Activated naive CD8-positive, alpha-beta T cell treated with anti-CD3 and anti-CD28 coated beads, Interleukin-2, amount 50 U/mL, for 24 hours (primary cell): ENCODE measurements around the gene BBIP1.

Source experiments
- ATAC-seq: fragments of 150-1000 bp; cut with Tn5 transposase; one replicate; pipeline ENCODE4 v1.10.0; 2021
- DNase-seq: peaks from one replicate; pipeline ENCODE4 v3.0.0; 2021
- H3K27ac Mint-ChIP-seq: one replicate; pipeline ENCODE4 v1.8.0; 2021; ENCODE audit warnings: mild to moderate bottlenecking, mixed read lengths
- H3K27me3 Mint-ChIP-seq: one replicate; pipeline ENCODE4 v1.8.0; 2021; ENCODE audit warnings: mixed read lengths
- H3K36me3 Mint-ChIP-seq: one replicate; pipeline ENCODE4 v1.8.0; 2021; ENCODE audit warnings: low read depth, mixed read lengths
- H3K4me1 Mint-ChIP-seq: one replicate; pipeline ENCODE4 v1.8.0; 2021; ENCODE audit warnings: mixed read lengths
- H3K4me3 Mint-ChIP-seq: one replicate; pipeline ENCODE4 v1.8.0; 2021; ENCODE audit warnings: mild to moderate bottlenecking, moderate library complexity, mixed read lengths
- H3K9me3 Mint-ChIP-seq: one replicate; pipeline ENCODE4 v1.8.0; 2021; ENCODE audit warnings: mixed read lengths

Gene BBIP1

DNA sequence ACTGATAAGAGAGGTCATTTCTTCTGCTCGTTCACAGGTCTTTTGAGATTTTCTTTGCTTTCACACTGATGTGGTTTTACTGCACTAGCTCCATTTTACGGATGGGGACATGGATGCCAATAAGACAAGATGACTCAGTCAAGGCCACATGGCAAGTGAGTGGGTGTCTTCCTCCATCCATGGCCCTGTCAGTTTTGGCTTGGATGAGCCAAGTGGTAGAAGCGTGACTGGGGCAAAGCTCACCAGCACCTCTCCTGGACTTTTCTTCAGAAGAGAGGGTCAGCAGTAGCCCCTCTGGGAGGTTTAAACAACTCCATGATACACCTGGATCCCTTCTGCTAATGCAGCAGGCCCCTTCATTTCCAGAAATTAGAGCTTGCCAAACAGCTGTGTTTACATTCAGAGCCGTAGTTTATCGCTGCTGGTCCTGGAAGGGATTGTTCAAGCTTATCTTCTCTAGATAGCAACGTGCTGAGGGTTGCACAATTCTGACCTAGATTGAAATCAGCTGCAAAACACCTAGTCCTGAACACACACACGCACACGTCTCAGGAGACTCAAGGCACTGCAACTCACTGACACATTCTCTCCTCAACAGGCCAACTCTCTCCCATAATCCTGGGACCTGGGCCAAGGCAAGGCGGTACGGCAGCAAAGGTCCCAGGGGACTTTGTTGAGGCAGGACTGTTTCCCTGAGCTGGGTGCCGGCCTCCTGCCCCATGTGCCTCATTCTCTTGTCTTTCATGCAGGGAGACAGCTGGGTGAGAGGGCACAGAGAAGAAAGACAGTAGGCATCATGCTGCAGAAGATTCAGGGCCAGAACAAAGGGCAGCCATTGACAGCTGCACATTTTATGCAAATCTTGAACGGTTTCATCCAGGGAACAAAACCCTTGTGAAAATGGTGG is 61.5 kb downstream of the BBIP1 start:
- peak overlapping the region; percentile 39 for H3K27ac Mint-ChIP-seq
- no peak overlapping the region for H3K4me3 Mint-ChIP-seq
- ATAC-seq (peak; percentile 27), DNase-seq (no peak)
- H3K36me3 Mint-ChIP-seq: peaks cover 2% of the 10 kb centered on the region
- no peaks in the 10 kb centered on the region for H3K27me3 Mint-ChIP-seq
- H3K9me3 Mint-ChIP-seq: peaks cover 5% of the 10 kb centered on the region
- peaks cover 82% of the 10 kb centered on the region for H3K4me1 Mint-ChIP-seq

DNA sequence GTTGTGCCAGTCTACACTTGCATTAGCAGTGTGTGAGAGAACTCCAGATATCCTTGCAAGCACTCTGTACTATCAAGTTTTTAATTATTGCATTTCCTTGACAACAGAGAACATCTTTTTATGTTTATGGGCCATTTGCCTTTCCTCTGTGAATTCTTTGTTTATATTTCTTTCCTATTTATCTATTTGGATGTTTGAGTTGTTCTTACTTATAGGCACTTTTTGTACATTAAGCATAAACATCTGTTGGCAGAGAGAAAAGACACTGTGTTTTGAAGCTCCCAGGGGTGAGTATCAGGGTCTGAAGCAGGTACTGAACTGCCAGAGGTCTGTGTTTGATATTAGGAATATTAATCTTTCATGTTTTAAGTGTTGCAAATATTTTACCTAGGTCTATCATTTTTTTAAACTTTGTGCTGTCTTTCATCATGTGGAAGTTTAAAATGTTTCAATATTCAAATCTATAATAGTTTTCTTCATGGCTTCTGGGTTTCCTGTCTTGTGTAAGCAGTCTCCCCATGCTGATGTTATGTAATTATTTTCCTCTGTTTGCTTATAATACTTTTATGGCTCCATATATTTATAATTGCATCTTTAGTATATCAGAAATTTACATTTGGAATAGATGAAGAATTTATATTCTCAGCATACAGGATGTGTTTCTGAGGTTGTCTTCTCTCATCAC is 64.9 kb downstream of the BBIP1 start:
- Mint-ChIP-seq H3K9me3 (peaks cover 5% of the 10 kb centered on the region), H3K27ac (no peak overlapping the region), H3K4me1 (peaks cover 78% of the 10 kb centered on the region), H3K4me3 (no peak overlapping the region), H3K36me3 (peaks cover 2% of the 10 kb centered on the region), H3K27me3 (no peaks in the 10 kb centered on the region)
- no peak for DNase-seq
- ATAC-seq: no peak

DNA sequence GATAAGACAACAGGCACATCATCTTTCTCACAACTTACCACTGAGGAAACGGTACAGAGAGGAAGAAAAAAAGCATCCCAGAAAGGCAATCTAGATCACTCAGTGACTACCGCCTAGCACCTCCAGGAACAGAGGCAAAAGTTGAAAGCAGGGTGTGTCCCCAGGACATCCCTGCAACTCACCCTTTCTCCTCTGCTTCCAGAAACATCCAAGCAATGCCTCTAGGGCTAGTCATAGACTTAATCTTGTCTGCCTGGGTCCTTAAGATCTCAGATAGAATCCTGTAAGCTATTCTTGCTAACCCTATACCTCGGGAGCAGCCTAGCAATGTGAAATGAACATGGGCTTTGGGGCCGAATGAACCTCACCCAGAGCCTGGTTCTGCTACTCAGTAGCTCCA is 66.0 kb downstream of the BBIP1 start:
- Mint-ChIP-seq H3K4me1 (peaks cover 75% of the 10 kb centered on the region), H3K36me3 (peaks cover 2% of the 10 kb centered on the region), H3K27me3 (no peaks in the 10 kb centered on the region), H3K4me3 (peak overlapping the region; percentile 60), H3K27ac (peak overlapping the region; percentile 76), H3K9me3 (peaks cover 5% of the 10 kb centered on the region)
- DNase-seq (no peak), ATAC-seq (no peak)

DNA sequence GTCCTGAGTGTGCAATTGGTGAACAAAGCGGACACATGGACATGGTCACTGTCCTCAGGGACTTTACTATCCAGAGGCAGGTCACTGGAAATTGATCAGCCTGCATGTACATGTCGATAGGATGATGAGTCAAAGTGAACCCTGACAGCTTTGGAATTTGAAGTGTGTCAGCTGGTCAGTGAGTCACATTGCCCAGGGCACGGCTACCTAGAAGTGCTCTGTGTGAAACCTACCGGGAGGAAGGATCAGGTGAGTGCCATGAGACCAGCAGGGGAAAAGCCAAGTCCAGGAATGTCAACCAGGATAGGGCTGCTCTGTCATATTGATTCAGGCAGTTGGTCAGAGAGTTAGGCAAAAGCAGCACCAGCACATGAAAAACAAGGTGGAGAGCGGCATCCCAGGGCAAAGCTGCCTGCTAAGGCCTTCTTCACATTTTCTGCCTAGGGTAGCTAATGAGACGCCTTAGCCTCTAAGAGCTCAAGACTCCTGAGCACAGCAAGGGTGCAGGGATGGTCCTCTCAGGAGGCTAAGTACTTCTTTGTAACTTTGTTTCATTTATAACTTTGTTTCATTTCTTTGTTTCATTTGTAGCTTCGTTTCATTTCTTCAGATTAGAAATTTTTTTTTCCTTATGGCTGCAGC is 66.6 kb downstream of the BBIP1 start:
- peaks cover 5% of the 10 kb centered on the region for H3K9me3 Mint-ChIP-seq
- peak; percentile 48 for DNase-seq
- peak overlapping the region; percentile 60 for H3K4me3 Mint-ChIP-seq
- ATAC-seq: peak; percentile 83
- peaks cover 2% of the 10 kb centered on the region for H3K36me3 Mint-ChIP-seq
- H3K27me3 Mint-ChIP-seq: no peaks in the 10 kb centered on the region
- H3K4me1 Mint-ChIP-seq: peaks cover 72% of the 10 kb centered on the region
- H3K27ac Mint-ChIP-seq: peak overlapping the region; percentile 76

DNA sequence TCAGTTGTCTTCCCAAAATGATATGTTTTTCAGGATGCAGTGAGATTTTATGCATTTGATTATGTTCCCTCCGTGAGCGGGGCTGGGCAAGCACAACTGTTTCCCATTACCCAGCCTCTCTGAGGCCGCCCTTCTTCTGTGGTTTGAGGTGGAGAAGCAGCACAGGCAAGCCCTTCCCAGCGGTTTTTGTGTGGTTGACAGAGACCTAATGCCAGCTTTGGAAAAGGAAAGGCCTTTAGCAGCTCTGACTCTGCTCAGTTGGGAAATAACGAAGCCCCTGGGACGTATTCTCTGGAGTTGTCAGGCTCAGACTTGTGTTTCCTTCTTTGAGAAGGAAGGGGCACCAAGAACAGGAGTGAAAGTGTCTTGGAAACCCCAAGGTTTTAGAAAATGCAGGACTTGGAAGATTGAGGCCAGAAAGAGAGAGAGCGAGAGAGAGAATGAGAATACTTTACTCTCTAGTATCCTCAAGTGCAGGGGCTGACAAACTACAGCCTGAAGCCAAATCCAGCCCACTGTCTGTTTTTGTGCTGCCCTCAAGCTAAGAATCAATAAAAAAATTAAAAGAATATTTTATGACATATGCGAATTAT is 67.9 kb downstream of the BBIP1 start:
- DNase-seq: no peak
- Mint-ChIP-seq H3K27me3 (no peaks in the 10 kb centered on the region), H3K9me3 (peaks cover 5% of the 10 kb centered on the region), H3K4me3 (peak overlapping the region; percentile 10), H3K27ac (peak overlapping the region; percentile 71), H3K4me1 (peaks cover 70% of the 10 kb centered on the region), H3K36me3 (no peaks in the 10 kb centered on the region)
- ATAC-seq: no peak

DNA sequence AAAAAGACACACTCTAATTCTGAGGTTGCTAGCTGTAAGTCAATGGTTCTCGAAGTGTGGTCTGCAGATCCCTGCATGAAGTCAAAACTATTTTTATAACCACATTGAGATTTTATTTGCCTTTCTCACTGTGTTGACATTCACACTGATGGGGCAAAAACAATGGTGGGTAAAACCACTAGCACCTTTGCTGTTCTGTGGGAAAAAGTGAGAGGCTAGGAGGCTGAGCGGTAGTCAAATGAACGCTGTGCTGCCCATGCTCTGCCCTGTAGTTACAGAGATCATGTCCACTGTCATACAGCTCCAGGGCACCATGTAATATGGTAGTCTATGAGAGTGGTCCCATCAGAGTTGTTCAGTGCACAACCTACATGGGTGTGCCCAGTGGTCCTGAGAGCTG is 68.9 kb downstream of the BBIP1 start:
- DNase-seq (no peak), ATAC-seq (peak; percentile 70)
- Mint-ChIP-seq H3K9me3 (peaks cover 2% of the 10 kb centered on the region), H3K36me3 (no peaks in the 10 kb centered on the region), H3K27me3 (no peaks in the 10 kb centered on the region), H3K4me3 (peak overlapping the region; percentile 18), H3K27ac (peak overlapping the region; percentile 40), H3K4me1 (peaks cover 66% of the 10 kb centered on the region)
